Measurements from ENCODE around the gene ADGRB3. TPM values are rescaled to one million over a fixed set of nuclear protein-coding genes. Genes with fewer than 3 reads are reported as not detected.

The ADGRB3 gene
- total and polyA plus RNA-seq, 4 donors: 0.21 to 2.3 (median 0.48) TPM

- no peak for DNase-seq (ENCODE audit: low spot score)
- TF ChIP-seq JUND (IDR thresholded peaks at IDR 0.05): no peak
- TF ChIP-seq ZBTB33 (IDR thresholded peaks at IDR 0.05): no peak
- no peak for TF ChIP-seq FOXA1 (IDR thresholded peaks at IDR 0.05)
- no peak for TF ChIP-seq TAF1 (conservative IDR thresholded peaks at IDR 0.05)
- TF ChIP-seq RAD21 (IDR thresholded peaks at IDR 0.05): no peak
- TF ChIP-seq EGR1 (IDR thresholded peaks at IDR 0.05; ENCODE audit: low read depth in 2 of 2): no peak
- TF ChIP-seq GABPA (IDR thresholded peaks at IDR 0.05 in 1 of 2, conservative IDR thresholded peaks at IDR 0.05 in 1 of 2): no peak
- no peak for TF ChIP-seq HNF4G (IDR thresholded peaks at IDR 0.05)
- no peak for TF ChIP-seq HNF4A (conservative IDR thresholded peaks at IDR 0.05)
- TF ChIP-seq REST (IDR thresholded peaks at IDR 0.05): no peak
- no peak for TF ChIP-seq MAX (IDR thresholded peaks at IDR 0.05)
- no peak for TF ChIP-seq FOXA2 (IDR thresholded peaks at IDR 0.05)
- TF ChIP-seq ATF3 (IDR thresholded peaks at IDR 0.05): no peak
- TF ChIP-seq SP1 (IDR thresholded peaks at IDR 0.05): no peak
- TF ChIP-seq NR2F2 (IDR thresholded peaks at IDR 0.05): no peak
- H3K36me3 ChIP-seq (ENCODE audit: control insufficient read depth in 4 of 4, insufficient read depth in 3 of 4, low read depth in 1 of 4, low read length in 3 of 4): no peaks in the 10 kb centered on the region
- no peaks in the 10 kb centered on the region for H3K4me1 ChIP-seq (ENCODE audit: control insufficient read depth in 4 of 4, insufficient read depth in 4 of 4, low read length in 3 of 4)
- no peak overlapping the region for H3K9ac ChIP-seq (ENCODE audit: low read depth in 1 of 2, low read length in 2 of 2)
- no peaks in the 10 kb centered on the region for H3K27me3 ChIP-seq (ENCODE audit: control insufficient read depth in 4 of 4, insufficient read depth in 4 of 4, low read length in 3 of 4)
- no peak overlapping the region for H3K4me3 ChIP-seq (ENCODE audit: low read depth in 1 of 3, low read length in 3 of 3)
- H3K27ac ChIP-seq (ENCODE audit: low read depth in 1 of 2, low read length in 2 of 2): no peak overlapping the region
- H3K9me3 ChIP-seq (ENCODE audit: control insufficient read depth in 4 of 4, low read length in 3 of 4): no peaks in the 10 kb centered on the region
Measured at GRCh38 chr6:69122407-69122773, 487.3 kb downstream of the ADGRB3 start.

- Histone ChIP-seq H3K9ac (ENCODE audit: low read depth in 1 of 2, low read length in 2 of 2) (no peak overlapping the region), H3K4me3 (ENCODE audit: low read depth in 1 of 3, low read length in 3 of 3) (no peak overlapping the region), H3K9me3 (ENCODE audit: control insufficient read depth in 4 of 4, low read length in 3 of 4) (no peaks in the 10 kb centered on the region), H3K27me3 (ENCODE audit: control insufficient read depth in 4 of 4, insufficient read depth in 4 of 4, low read length in 3 of 4) (no peaks in the 10 kb centered on the region), H3K27ac (ENCODE audit: low read depth in 1 of 2, low read length in 2 of 2) (no peak overlapping the region), H3K36me3 (ENCODE audit: control insufficient read depth in 4 of 4, insufficient read depth in 3 of 4, low read depth in 1 of 4, low read length in 3 of 4) (no peaks in the 10 kb centered on the region), H3K4me1 (ENCODE audit: control insufficient read depth in 4 of 4, insufficient read depth in 4 of 4, low read length in 3 of 4) (no peaks in the 10 kb centered on the region)
- no peak for TF ChIP-seq HNF4A (conservative IDR thresholded peaks at IDR 0.05)
- DNase-seq (ENCODE audit: low spot score): no peak
- WGBS: 51% methylated on average over 2 of the region's 2 CpGs
Measured at GRCh38 chr6:69128411-69128810, 493.3 kb downstream of the ADGRB3 start.
